SK-N-SH treated with all-trans-retinoic acid at 6 μM for 48 hours (cell line): ENCODE results near the gene HMCN2.

Experiments
- ATAC-seq: fragments of 200-7000 bp; cut with Tn5 transposase; 3 replicates; pipeline ENCODE4 v1.9.1; 2020; ENCODE audit warnings: mild to moderate bottlenecking, moderate library complexity
- ARNTL ChIP-seq: fragments of 450-650 bp; formaldehyde crosslinking; IDR thresholded peaks from 2 replicates; pipeline ENCODE4 v1.5.0; 2020; ENCODE audit warnings: low read depth, mild to moderate bottlenecking, moderate library complexity, borderline replicate concordance
- BACH2 ChIP-seq: fragments of 250-450 bp; sonication (Bioruptor Pico); IDR thresholded peaks from 2 replicates; pipeline ENCODE4 v1.9.0; 2021; ENCODE audit warnings: mild to moderate bottlenecking, borderline replicate concordance
- CSDC2 ChIP-seq: fragments of 250-450 bp; sonication (Bioruptor Pico); IDR thresholded peaks from 2 replicates; pipeline ENCODE4 v1.5.0; 2020; ENCODE audit warnings: mild to moderate bottlenecking, moderate library complexity
- CSRNP3 ChIP-seq: fragments of 250-450 bp; sonication (Bioruptor Pico); IDR thresholded peaks from 2 replicates; pipeline ENCODE4 v1.5.1; 2021; ENCODE audit warnings: mild to moderate bottlenecking, moderate library complexity
- ESRRG ChIP-seq: fragments of 250-450 bp; sonication (Bioruptor Pico); IDR thresholded peaks from 2 replicates; pipeline ENCODE4 v1.6.1; 2021; ENCODE audit warnings: mild to moderate bottlenecking
- GLIS3 ChIP-seq: fragments of 250-450 bp; sonication (Bioruptor Pico); IDR thresholded peaks from 2 replicates; pipeline ENCODE4 v1.5.0; 2020; ENCODE audit warnings: mild to moderate bottlenecking, moderate library complexity
- ISL1 ChIP-seq: fragments of 250-450 bp; sonication (Bioruptor Pico); IDR thresholded peaks from 2 replicates; pipeline ENCODE4 v2.1.2; 2022; ENCODE audit warnings: mild to moderate bottlenecking, moderate library complexity
- OSR1 ChIP-seq: fragments of 250-450 bp; sonication (Bioruptor Pico); IDR thresholded peaks from 2 replicates; pipeline ENCODE4 v1.8.0; 2022; ENCODE audit warnings: moderate library complexity, mild to moderate bottlenecking, inconsistent platforms
- PATZ1 ChIP-seq: fragments of 250-450 bp; sonication (Bioruptor Pico); IDR thresholded peaks from 2 replicates; pipeline ENCODE4 v1.8.0; 2020; ENCODE audit warnings: mild to moderate bottlenecking, moderate library complexity, borderline replicate concordance
- PPARA ChIP-seq: fragments of 250-450 bp; sonication (Bioruptor Pico); IDR thresholded peaks from 2 replicates; pipeline ENCODE4 v1.5.0; 2020; ENCODE audit warnings: mild to moderate bottlenecking, borderline replicate concordance
- RARB ChIP-seq: fragments of 250-450 bp; sonication (Bioruptor Pico); IDR thresholded peaks from 2 replicates; pipeline ENCODE4 v1.8.0; 2021; ENCODE audit warnings: mild to moderate bottlenecking, moderate library complexity
- SNAI2 ChIP-seq: fragments of 250-450 bp; sonication (Bioruptor Pico); IDR thresholded peaks from 2 replicates; pipeline ENCODE4 v1.5.0; 2020; ENCODE audit warnings: mild to moderate bottlenecking, moderate library complexity
- TCF4 ChIP-seq: fragments of 250-450 bp; sonication (Bioruptor Pico); IDR thresholded peaks from 2 replicates; pipeline ENCODE4 v1.8.0; 2021; ENCODE audit warnings: mild to moderate bottlenecking, moderate library complexity, borderline replicate concordance
- TOX ChIP-seq: fragments of 250-450 bp; sonication (Bioruptor Pico); IDR thresholded peaks from 2 replicates; pipeline ENCODE4 v1.8.0; 2021; ENCODE audit warnings: mild to moderate bottlenecking, moderate library complexity, borderline replicate concordance
- ZFP3 ChIP-seq: fragments of 250-450 bp; sonication (Bioruptor Pico); IDR thresholded peaks from 2 replicates; pipeline ENCODE4 v1.5.0; 2020; ENCODE audit warnings: mild to moderate bottlenecking, moderate library complexity
- ZFP30 ChIP-seq: fragments of 450-650 bp; formaldehyde crosslinking; IDR thresholded peaks from 2 replicates; pipeline ENCODE4 v1.5.0; 2022; ENCODE audit warnings: mild to moderate bottlenecking, moderate library complexity
- ZNF565 ChIP-seq: fragments of 450-650 bp; formaldehyde crosslinking; conservative IDR thresholded peaks from 2 replicates; pipeline ENCODE4 v1.5.0; 2020; ENCODE audit warnings: low read depth, mild to moderate bottlenecking, moderate library complexity
- ZNF70 ChIP-seq: fragments of 450-650 bp; formaldehyde crosslinking; IDR thresholded peaks from 2 replicates; pipeline ENCODE4 v1.5.0; 2020; ENCODE audit warnings: mild to moderate bottlenecking, moderate library complexity
- ZNF8 ChIP-seq: fragments of 450-650 bp; formaldehyde crosslinking; IDR thresholded peaks from 2 replicates; pipeline ENCODE4 v1.5.0; 2020; ENCODE audit warnings: mild to moderate bottlenecking, moderate library complexity
- TF ChIP-seq, protein P1 (sequence below): fragments of 250-450 bp; sonication (Bioruptor Pico); IDR thresholded peaks from 2 replicates; pipeline ENCODE4 v1.5.1; 2020; ENCODE audit warnings: low read depth, mild to moderate bottlenecking, moderate library complexity
- TF ChIP-seq, protein P2 (sequence below): fragments of 250-450 bp; sonication (Bioruptor Pico); IDR thresholded peaks from 2 replicates; pipeline ENCODE4 v1.8.0; 2021; ENCODE audit warnings: low read depth, mild to moderate bottlenecking, moderate library complexity, borderline replicate concordance
- TF ChIP-seq, protein P3 (sequence below): fragments of 250-450 bp; sonication (Bioruptor Pico); IDR thresholded peaks from 2 replicates; pipeline ENCODE4 v1.5.0; 2020; ENCODE audit warnings: mild to moderate bottlenecking, moderate library complexity

HMCN2 gene

GRCh38 chr9:130234340-130235260, 31.0 kb upstream of the HMCN2 start:
- ATAC-seq: no peak
- TF ChIP-seq ZNF8 (CRISPR knock-in tag) (no peak), ZFP30 (no peak), ESRRG (no peak), TCF4 (CRISPR knock-in tag) (no peak), ZNF70 (CRISPR knock-in tag) (no peak), BACH2 (CRISPR knock-in tag) (no peak), CSDC2 (no peak), TOX (CRISPR knock-in tag) (no peak), ISL1 (CRISPR knock-in tag) (no peak), SNAI2 (CRISPR knock-in tag) (no peak), PPARA (CRISPR knock-in tag) (no peak)

DNA sequence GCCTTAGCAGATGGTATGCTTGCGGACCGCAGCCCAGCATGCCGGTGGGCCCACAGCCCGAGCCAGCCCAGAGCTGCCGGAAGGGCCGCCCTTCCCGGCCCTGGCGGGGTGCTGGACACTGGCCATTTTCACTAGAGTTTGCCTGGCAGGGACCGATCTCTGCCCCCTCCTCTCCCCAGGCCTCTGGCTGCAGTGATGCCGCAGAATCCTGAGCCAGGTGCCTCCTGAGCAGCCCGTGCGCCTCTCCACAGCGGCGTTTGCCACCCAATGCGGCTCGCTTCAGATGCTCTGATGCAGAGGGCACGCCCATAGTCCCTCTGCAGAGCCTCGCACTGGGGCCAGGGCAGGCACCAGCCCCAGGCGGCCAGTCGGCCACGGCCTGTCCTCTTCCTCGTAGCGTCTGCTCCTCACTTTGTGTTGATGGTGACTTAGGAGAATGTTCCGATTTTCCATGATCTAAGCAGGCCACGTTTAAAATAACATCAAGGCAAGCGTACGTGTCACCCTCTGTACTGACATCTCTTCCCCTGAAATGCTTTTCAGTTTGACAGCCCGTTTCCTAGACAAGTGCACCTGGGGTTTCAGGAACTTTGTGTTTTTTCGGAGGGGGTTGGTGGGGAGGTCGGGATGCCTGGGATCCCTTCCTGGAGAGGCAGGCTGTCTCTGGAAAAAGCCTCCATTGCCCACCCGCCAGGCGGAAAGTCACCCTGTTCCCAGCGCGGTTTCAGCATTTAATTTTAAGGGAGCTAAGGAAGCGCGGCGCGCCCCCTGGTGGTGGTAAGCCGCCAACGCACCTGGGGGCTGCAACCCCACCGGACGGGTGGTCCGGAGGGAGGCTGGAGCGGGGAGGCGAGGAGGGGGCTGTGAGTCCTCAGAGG, 29.8 kb upstream of the HMCN2 start:
- ATAC-seq: peak; percentile 62
- TF ChIP-seq PATZ1: no peak

DNA sequence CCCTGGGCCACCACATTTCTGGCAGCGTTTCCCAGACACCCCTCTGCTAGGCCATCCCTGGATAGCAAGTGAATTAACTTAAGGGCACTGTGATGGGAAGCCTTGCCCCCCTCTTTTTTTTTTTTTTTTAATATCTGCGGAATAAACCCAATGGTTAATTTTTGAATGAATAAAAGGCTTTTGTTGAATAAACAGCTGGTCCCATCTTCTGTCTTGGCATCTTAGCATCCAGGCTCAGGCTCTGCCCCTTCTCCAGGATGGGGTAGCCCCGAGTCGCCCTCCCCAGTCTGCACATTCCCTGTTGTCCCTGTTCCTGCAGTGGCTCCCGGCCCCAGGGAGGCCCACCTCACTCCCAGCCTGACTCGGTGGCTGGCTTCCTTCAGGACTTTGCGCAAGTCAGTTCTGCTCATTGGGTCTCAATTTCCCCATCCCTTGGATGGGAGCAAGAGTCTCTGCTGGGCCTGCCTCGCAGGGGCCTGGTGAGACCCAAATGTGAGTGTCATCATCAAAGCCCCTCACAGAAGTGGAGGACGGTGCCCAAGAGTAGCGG, 29.0 kb upstream of the HMCN2 start:
- TF ChIP-seq ZNF565 (CRISPR knock-in tag): no peak
- no peak for TF ChIP-seq OSR1
- TF ChIP-seq ZFP3 (CRISPR knock-in tag): no peak
- TF ChIP-seq, protein P1, sequence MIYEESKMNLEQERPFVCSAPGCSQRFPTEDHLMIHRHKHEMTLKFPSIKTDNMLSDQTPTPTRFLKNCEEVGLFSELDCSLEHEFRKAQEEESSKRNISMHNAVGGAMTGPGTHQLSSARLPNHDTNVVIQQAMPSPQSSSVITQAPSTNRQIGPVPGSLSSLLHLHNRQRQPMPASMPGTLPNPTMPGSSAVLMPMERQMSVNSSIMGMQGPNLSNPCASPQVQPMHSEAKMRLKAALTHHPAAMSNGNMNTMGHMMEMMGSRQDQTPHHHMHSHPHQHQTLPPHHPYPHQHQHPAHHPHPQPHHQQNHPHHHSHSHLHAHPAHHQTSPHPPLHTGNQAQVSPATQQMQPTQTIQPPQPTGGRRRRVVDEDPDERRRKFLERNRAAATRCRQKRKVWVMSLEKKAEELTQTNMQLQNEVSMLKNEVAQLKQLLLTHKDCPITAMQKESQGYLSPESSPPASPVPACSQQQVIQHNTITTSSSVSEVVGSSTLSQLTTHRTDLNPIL: no peak
- TF ChIP-seq PPARA (CRISPR knock-in tag): no peak
- TF ChIP-seq SNAI2 (CRISPR knock-in tag): no peak
- no peak for TF ChIP-seq TCF4 (CRISPR knock-in tag)
- TF ChIP-seq ESRRG: no peak
- TF ChIP-seq BACH2 (CRISPR knock-in tag): no peak
- no peak for TF ChIP-seq ZNF8 (CRISPR knock-in tag)
- TF ChIP-seq, protein P2, sequence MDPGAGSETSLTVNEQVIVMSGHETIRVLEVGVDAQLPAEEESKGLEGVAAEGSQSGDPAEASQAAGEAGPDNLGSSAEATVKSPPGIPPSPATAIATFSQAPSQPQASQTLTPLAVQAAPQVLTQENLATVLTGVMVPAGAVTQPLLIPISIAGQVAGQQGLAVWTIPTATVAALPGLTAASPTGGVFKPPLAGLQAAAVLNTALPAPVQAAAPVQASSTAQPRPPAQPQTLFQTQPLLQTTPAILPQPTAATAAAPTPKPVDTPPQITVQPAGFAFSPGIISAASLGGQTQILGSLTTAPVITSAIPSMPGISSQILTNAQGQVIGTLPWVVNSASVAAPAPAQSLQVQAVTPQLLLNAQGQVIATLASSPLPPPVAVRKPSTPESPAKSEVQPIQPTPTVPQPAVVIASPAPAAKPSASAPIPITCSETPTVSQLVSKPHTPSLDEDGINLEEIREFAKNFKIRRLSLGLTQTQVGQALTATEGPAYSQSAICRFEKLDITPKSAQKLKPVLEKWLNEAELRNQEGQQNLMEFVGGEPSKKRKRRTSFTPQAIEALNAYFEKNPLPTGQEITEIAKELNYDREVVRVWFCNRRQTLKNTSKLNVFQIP (CRISPR knock-in tag): no peak
- TF ChIP-seq CSDC2: no peak
- TF ChIP-seq TOX (CRISPR knock-in tag): no peak
- no peak for TF ChIP-seq RARB (CRISPR knock-in tag)
- TF ChIP-seq CSRNP3 (CRISPR knock-in tag): no peak
- TF ChIP-seq ZNF70 (CRISPR knock-in tag): no peak
- TF ChIP-seq ARNTL (CRISPR knock-in tag): no peak
- no peak for TF ChIP-seq GLIS3 (CRISPR knock-in tag)
- TF ChIP-seq, protein P3, sequence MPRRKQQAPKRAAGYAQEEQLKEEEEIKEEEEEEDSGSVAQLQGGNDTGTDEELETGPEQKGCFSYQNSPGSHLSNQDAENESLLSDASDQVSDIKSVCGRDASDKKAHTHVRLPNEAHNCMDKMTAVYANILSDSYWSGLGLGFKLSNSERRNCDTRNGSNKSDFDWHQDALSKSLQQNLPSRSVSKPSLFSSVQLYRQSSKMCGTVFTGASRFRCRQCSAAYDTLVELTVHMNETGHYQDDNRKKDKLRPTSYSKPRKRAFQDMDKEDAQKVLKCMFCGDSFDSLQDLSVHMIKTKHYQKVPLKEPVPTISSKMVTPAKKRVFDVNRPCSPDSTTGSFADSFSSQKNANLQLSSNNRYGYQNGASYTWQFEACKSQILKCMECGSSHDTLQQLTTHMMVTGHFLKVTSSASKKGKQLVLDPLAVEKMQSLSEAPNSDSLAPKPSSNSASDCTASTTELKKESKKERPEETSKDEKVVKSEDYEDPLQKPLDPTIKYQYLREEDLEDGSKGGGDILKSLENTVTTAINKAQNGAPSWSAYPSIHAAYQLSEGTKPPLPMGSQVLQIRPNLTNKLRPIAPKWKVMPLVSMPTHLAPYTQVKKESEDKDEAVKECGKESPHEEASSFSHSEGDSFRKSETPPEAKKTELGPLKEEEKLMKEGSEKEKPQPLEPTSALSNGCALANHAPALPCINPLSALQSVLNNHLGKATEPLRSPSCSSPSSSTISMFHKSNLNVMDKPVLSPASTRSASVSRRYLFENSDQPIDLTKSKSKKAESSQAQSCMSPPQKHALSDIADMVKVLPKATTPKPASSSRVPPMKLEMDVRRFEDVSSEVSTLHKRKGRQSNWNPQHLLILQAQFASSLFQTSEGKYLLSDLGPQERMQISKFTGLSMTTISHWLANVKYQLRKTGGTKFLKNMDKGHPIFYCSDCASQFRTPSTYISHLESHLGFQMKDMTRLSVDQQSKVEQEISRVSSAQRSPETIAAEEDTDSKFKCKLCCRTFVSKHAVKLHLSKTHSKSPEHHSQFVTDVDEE (CRISPR knock-in tag): no peak
- no peak for TF ChIP-seq PATZ1
- no peak for ATAC-seq
